ENCODE data around the gene HEYL. TPM values are rescaled to one million over a fixed set of nuclear protein-coding genes. Genes with fewer than 3 reads are reported as not detected.

The HEYL gene
- total RNA-seq, 1 donor from 2014 or later = 17.7 TPM

DNA sequence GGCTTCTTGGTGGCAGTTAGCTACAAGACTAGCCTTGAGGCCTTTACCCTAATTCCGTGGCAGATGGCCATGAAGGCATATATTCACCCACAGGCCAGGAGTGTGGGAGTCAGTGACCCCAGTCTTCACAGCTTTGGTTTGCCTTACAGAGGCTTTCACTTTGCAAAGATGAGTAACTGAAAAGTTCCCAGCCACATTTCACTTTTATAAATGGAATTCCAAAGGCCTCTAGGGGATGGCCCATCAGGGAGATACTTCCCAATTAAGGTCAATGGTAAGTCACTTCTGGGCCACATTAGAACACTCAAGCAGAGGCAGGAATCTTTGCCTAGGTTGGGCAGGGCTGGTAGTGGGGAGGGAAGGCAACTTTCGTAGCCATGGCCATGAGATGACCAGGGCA, 13.1 kb upstream of the HEYL start:
- H3K27ac ChIP-seq = no peak overlapping the region
- no peaks in the 10 kb centered on the region for H3K36me3 ChIP-seq
- ATAC-seq (no peak), DNase-seq (no peak)
- no peak overlapping the region for H3K4me3 ChIP-seq
- H3K27me3 ChIP-seq = no peaks in the 10 kb centered on the region
- no peaks in the 10 kb centered on the region for H3K9me3 ChIP-seq
- intact Hi-C loops (cut with DNase I) = loop anchor here (5.0 kb wide), 1 partner anchor 45 kb away; no protein-coding TSS in a partner anchor
- H3K4me1 ChIP-seq = peaks cover 6% of the 10 kb centered on the region
- TF ChIP-seq, protein P1, sequence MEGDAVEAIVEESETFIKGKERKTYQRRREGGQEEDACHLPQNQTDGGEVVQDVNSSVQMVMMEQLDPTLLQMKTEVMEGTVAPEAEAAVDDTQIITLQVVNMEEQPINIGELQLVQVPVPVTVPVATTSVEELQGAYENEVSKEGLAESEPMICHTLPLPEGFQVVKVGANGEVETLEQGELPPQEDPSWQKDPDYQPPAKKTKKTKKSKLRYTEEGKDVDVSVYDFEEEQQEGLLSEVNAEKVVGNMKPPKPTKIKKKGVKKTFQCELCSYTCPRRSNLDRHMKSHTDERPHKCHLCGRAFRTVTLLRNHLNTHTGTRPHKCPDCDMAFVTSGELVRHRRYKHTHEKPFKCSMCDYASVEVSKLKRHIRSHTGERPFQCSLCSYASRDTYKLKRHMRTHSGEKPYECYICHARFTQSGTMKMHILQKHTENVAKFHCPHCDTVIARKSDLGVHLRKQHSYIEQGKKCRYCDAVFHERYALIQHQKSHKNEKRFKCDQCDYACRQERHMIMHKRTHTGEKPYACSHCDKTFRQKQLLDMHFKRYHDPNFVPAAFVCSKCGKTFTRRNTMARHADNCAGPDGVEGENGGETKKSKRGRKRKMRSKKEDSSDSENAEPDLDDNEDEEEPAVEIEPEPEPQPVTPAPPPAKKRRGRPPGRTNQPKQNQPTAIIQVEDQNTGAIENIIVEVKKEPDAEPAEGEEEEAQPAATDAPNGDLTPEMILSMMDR (IDR thresholded peaks at IDR 0.05) = no peak

DNA sequence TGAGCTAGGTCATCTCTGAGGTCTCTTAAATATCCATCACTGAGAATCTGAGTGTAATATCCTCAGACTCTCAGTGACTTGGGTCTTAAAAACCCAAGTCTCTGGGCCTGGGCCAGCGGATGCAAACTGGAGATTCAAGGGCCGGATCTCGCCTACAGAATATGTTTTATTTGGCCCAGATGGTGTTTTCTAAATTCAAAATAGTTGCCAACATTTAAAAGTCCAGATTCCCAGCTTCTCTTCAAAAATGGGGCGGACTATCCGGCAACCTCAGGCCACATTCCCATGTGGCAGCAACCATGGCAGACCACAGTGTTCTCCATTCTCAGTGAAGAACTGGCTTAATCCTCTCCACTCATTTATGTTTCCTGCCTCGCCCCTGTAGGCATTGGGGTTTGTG, 12.7 kb upstream of the HEYL start:
- ATAC-seq = no peak

DNA sequence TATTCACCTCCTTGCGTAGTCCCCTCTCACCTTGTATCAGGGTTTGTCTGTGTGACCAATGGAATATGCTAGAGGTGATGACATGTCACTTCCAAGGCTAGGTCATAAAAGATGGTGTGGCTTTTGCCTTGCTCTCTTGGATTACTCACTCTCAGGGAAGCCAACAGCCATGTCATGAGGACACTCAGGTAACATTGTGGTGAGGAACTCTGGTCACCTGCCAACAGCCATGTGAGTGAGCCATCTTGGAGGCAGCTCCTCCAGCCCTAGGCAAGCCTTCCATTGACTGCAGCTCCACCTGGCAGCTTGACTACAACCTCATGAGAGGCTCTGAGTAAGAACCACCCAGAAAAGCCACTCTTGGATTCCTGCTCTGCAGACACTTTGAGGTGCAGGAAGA, 11.0 kb upstream of the HEYL start:
- no peak for ATAC-seq
- intact Hi-C loops (cut with DNase I) = loop anchor here (5.0 kb wide), 1 partner anchor 43 kb away; no protein-coding TSS in a partner anchor

More for the DNA sequence above, 12.7 kb upstream of the HEYL start:
- H3K36me3 ChIP-seq = no peaks in the 10 kb centered on the region
- TF ChIP-seq, protein P1 (IDR thresholded peaks at IDR 0.05) = no peak
- H3K4me1 ChIP-seq = peaks cover 11% of the 10 kb centered on the region
- peak overlapping the region; percentile 32 for H3K27ac ChIP-seq
- H3K4me3 ChIP-seq = no peak overlapping the region
- DNase-seq = no peak
- H3K9me3 ChIP-seq = no peaks in the 10 kb centered on the region
- intact Hi-C loops (cut with DNase I) = loop anchor here (5.0 kb wide), 1 partner anchor 45 kb away; no protein-coding TSS in a partner anchor
- no peaks in the 10 kb centered on the region for H3K27me3 ChIP-seq

DNA sequence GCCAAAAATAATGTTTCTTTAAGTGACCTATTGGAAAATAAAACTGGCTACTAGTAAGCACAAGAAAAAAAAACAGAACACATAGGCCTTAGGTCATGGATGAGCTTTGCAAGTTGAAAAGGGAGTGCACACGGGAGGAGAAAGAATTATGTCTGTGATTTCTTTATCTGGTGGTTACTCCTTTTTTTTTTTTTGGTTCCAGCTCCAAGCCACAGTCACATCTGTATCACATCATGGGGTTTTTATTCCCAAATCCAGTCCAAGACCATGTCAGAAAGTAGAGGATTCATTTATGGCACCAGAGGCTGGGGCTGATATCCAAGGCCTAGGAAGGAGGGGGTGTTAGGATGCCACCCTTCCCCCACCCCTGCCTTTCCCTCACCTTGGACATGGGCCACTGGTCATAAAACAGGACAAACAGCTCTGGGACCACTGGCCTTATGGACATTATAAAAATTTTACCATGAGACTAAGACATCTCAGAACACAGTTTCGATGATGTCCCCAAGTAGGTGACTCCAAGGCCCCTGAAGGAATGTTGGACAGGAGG, 10.3 kb upstream of the HEYL start:
- Histone ChIP-seq H3K4me3 (no peak overlapping the region), H3K27me3 (no peaks in the 10 kb centered on the region), H3K4me1 (peaks cover 13% of the 10 kb centered on the region), H3K36me3 (no peaks in the 10 kb centered on the region), H3K27ac (no peak overlapping the region), H3K9me3 (no peaks in the 10 kb centered on the region)
- DNase-seq = no peak
- ATAC-seq = no peak
- intact Hi-C loops (cut with DNase I) = loop anchor here (5.0 kb wide), 1 partner anchor 42 kb away; no protein-coding TSS in a partner anchor
- TF ChIP-seq, protein P1 (IDR thresholded peaks at IDR 0.05) = no peak

More for the DNA sequence above, 11.0 kb upstream of the HEYL start:
- H3K27ac ChIP-seq = no peak overlapping the region
- H3K27me3 ChIP-seq = no peaks in the 10 kb centered on the region
- TF ChIP-seq, protein P1 (IDR thresholded peaks at IDR 0.05) = no peak
- DNase-seq = no peak
- peaks cover 13% of the 10 kb centered on the region for H3K4me1 ChIP-seq
- H3K36me3 ChIP-seq = no peaks in the 10 kb centered on the region
- H3K9me3 ChIP-seq = no peaks in the 10 kb centered on the region
- H3K4me3 ChIP-seq = no peak overlapping the region

DNA sequence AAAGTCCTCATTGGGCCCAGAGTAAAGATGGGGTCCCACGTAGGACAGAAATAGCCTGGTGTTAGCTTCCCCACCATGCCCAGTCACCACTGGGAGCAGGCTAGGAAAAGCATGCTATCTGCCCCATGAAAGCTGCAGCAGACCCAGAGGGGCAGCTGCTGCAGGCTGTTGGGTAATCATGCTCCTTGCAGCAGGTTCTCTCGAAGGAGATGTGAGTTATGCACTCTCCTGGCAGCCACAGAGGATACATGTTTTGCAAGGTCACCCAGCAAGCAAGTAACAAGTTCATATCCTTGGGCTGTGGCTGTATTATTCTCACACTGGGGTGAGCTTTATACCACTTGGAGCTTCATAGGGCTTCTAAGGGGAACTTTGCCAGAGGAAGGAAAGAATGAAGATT, 9.1 kb upstream of the HEYL start:
- H3K9me3 ChIP-seq = no peaks in the 10 kb centered on the region
- ATAC-seq = no peak
- intact Hi-C loops (cut with DNase I) = no loop called here
- no peak overlapping the region for H3K27ac ChIP-seq
- peaks cover 9% of the 10 kb centered on the region for H3K4me1 ChIP-seq
- no peaks in the 10 kb centered on the region for H3K36me3 ChIP-seq
- TF ChIP-seq, protein P1 (IDR thresholded peaks at IDR 0.05) = no peak
- no peak overlapping the region for H3K4me3 ChIP-seq
- DNase-seq = no peak
- H3K27me3 ChIP-seq = no peaks in the 10 kb centered on the region
